GM20431 (cell line): ENCODE results near the gene MAP2.

Experiments used
- in situ Hi-C: fragments of 300-500 bp; cut with MseI, MboI; formaldehyde crosslinking; loops from one replicate; pipeline ENCODE4 v1.15.0; 2020; ENCODE audit warnings: low sequenced_read_pairs; ENCODE audit not compliant: unreplicated experiment

MAP2 gene, protein sequence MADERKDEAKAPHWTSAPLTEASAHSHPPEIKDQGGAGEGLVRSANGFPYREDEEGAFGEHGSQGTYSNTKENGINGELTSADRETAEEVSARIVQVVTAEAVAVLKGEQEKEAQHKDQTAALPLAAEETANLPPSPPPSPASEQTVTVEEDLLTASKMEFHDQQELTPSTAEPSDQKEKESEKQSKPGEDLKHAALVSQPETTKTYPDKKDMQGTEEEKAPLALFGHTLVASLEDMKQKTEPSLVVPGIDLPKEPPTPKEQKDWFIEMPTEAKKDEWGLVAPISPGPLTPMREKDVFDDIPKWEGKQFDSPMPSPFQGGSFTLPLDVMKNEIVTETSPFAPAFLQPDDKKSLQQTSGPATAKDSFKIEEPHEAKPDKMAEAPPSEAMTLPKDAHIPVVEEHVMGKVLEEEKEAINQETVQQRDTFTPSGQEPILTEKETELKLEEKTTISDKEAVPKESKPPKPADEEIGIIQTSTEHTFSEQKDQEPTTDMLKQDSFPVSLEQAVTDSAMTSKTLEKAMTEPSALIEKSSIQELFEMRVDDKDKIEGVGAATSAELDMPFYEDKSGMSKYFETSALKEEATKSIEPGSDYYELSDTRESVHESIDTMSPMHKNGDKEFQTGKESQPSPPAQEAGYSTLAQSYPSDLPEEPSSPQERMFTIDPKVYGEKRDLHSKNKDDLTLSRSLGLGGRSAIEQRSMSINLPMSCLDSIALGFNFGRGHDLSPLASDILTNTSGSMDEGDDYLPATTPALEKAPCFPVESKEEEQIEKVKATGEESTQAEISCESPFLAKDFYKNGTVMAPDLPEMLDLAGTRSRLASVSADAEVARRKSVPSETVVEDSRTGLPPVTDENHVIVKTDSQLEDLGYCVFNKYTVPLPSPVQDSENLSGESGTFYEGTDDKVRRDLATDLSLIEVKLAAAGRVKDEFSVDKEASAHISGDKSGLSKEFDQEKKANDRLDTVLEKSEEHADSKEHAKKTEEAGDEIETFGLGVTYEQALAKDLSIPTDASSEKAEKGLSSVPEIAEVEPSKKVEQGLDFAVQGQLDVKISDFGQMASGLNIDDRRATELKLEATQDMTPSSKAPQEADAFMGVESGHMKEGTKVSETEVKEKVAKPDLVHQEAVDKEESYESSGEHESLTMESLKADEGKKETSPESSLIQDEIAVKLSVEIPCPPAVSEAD (N-terminal part only)

DNA sequence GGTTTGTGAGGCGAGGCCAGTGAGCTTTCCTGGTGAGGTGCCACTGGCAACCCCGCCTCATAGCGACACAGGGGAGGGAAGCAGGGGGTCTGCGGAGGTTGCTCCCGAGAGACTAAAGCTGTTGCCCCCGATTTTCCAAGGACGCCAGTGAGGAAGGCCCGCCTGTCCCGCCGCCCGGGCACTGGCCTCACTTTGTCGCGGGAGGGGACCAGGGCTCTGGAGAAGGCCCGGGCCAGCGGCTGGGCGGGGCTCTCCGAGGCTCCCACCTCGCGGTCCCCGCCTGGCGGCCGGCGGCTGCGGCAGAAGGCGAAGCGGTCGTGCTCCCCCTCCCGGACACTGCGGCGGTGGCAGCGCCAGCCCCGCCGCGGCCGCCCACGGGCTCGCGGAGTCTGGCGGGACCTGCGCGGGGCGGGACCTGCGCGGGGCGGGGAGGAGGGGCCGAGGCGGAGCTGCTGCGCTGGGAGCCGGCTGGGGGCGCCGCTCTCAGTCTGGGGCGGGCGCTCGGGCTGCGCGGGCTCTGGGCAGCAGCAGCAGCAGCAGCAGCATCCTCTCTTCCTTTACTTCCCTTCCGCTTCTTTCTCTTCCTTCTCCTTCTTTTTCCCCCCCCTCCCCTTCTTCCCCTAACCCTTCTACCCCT, at the start of gene MAP2:
MAP2 (plus strand) TSS at position 486 of the 637 bp plus-strand sequence. CDS start 229,124 bp downstream, outside the sequence.
- in situ Hi-C loops = no loop called here

DNA sequence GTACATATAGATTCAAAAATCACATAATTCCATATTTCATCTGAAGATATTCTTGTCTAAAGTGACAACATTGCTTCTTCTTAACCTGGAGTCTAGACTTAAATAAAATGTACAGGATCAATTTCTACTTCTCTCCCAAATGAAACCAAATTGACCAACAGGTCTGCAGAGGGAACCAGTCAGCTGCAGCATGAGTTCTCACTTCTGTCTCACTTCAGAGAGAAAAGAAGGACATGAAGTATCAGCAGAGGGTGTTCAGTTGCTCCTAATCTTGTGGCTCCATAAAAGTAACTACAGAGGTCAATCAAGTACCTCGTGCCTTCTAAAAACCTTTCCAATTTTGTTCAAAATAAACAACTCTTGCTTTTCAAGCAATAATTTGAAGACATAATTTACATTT, 47.2 kb upstream of the MAP2 start:
- in situ Hi-C loops = no loop called here

DNA sequence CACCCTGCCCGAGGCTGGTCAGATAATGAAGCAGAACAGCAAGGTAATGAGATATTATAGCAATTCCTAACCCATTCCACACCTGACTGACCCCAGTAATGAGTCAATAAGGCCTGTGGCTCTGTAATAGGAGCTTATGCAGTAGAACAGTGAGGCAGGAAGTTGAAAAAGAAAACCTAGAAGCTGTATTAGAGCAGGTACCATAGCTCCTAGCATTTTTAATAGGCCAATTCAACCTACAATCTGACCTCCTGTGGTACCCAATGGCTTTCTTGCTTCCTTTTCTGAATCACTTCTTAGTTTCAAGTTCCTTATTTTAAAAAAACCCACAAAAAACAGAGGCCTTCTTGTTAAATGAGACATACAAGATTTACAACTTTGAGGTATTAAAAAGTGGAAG, 43.6 kb upstream of the MAP2 start:
- in situ Hi-C loops = no loop called here

DNA sequence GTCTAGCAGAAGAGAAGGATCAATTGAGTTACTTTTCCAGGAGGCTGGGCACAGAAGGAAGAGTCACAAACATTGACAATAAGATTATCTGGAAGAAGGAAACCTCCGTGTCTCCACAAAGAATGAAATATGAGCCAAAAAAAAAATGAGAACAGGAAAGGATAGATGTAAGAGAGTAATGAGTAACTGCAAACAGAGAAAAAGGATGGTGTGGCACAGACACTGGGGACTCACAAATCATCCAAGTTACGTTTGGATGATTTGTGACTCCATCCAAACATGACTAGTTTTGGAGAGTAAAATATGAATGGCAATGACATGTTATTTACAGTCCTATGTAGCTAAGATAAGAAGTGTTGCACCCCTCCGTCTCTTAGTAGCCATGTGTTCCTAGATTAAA, 42.8 kb upstream of the MAP2 start:
- in situ Hi-C loops = no loop called here

DNA sequence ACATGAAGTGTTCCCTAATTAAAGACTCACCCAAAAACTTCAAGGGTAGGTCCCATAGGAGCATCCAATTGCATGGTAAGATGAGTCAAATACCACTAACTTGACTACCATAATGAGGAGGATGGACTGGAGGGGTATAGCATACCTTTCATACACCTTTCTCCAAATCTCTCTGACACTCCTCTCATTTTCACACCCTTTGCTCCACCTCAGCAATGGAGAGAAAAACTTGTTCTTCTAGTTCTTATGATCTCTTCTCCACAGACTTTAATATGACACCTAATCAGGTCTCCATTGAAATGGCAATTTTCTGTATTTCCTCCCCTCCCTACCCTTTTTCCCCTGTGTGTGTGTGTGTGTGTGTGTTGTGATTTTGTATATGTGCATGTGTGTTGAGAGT, 41.1 kb upstream of the MAP2 start:
- in situ Hi-C loops = no loop called here

DNA sequence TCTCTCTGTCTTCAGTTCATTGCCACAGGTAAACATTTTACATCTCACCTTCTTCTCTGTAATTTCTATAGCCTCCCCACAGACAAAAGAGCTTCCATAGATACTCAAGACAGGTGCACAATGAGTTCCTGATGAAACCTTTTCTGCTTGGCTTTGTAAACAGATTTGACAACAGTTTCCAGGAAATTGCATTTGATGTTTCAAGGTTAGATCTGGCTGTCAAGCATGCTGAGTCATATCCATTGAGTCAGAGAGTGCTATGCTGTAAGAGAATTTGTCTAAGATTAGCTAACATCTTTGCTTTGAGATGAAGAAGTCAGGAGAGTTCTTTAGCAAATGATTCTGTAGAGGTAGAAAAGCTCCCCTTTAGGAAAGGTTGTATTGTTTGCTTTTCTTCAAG, 40.6 kb upstream of the MAP2 start:
- in situ Hi-C loops = no loop called here

DNA sequence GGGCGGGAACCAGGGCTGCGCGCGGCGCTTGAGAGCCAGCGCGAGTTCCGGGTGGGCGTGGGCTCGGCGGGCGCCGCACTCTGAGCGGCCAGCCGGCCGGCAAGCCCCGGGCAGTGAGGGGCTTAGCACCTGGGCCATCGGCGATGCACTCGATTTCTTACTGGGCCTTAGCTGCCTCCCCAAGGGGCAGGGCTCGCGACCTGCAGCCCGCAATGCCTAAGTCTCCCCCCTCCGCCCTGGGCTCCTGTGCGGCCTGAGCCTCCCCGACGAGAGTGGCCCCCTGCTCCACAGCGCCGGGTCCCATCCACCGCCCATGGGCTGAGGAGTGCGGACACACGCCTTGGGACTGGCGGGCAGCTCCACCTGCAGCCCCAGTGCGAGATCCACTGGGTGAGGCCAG, 36.5 kb upstream of the MAP2 start:
- in situ Hi-C loops = no loop called here

DNA sequence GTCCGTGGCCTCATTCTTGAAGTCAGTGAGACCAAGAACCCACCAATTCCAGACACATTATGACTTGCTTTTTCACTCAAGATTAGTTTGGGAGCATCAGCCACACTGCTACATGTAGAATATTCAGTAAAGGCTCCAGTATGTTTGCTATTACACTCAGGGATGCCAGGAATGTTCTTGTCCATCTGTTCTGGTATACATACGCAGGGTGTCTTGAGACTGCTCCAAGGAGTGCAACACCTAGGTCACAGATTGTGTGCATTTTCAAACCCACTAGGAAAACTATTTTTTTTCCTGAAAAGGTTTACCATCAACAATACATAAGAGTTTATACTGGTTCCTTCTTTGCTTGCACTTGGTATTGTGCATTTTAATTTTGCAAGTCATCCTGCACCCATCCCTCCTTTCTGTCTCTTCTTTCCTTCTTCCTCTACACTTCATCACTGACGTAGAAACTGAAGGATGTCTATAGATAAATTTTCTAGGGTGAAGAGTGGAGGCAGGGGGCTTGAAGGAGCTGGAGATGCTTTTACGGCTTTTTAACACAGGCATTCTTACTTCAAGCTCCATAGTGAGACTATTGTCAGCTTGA, 35.3 kb upstream of the MAP2 start:
- in situ Hi-C loops = no loop called here

DNA sequence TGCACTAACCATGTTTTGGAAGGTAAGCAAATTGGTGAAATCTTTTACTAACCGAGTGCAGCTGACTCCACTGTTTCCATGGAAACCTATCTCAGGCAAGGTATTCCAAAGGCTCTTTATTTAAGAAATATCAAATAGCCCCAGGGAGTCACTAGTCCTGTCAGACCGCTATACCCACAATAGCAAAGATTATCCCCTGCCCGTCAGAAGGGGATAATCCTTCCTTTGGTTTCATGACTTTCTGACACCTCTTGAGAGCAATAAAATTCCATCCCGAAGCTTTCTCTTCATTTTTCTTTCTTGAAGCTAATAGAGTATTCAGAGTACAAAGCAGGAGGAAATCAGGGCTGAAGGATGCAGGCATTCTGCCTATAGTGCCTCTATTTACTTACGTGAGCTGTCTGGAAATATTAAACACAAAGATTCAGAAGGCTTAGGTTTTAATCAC, 34.7 kb upstream of the MAP2 start:
- in situ Hi-C loops = no loop called here

DNA sequence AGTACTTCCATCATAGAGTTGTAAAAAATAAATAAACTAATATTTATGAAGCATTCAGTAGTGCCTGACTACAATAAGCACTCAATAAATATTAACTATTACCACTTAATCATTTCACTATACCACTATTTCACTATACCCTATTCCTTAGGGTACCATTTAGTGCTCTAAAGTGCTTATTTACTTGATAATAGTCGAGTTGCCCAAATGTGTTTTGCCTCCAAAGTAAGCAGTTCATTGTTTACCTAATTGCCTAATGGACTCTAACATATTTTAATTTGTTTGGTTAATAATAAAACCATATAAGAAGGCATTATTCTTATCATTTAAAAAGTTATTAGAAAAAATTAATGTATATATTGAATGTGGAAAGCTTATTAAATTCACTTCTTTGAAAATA, 33.0 kb upstream of the MAP2 start:
- in situ Hi-C loops = no loop called here

DNA sequence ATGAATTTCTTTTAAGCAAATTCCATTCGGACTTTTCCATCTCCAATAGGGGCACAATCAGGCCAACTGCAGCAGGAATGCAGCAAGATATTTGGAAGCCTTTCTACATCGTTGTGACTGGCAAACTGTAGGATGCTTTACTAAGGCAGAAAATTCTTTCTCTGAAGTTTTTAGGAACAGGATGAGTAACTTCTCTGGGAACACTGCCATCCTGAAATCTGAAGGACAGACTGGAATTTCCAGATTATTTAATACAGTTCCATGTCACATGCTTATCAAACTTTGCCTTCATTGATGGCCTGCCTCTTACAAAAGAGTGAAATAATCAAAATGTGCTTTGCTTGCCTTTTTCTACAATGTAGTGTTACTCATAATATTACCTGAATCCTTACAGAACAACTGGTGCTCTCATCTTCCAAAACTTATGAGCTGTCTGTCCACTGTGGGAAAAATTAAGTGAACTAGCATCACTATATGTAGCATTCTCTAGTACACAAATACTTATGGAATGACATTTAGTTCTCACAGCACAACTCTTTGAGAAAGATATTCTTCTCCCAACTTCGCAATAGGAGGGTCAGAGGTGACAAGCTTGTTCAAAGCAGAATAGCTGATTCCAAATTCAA, 32.0 kb upstream of the MAP2 start:
- in situ Hi-C loops = no loop called here

DNA sequence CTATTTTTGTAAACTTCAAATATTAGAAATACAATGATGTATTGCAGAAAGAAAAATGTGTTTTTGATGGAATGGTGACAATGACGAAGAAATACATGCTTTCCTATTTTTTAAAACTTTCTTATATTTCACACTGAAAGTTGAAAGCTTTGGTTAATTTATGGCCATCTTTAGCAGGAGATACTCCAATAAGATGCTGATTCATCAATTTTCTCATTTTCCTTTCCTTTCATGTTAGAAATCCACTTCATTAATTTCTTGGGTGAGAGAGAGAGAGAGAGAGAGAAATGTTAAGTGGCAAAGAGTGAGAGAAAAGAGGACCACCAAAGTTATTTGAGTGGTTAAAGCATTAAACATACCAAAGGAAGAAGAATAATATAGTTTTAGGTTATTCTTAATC, 28.6 kb upstream of the MAP2 start:
- in situ Hi-C loops = no loop called here

DNA sequence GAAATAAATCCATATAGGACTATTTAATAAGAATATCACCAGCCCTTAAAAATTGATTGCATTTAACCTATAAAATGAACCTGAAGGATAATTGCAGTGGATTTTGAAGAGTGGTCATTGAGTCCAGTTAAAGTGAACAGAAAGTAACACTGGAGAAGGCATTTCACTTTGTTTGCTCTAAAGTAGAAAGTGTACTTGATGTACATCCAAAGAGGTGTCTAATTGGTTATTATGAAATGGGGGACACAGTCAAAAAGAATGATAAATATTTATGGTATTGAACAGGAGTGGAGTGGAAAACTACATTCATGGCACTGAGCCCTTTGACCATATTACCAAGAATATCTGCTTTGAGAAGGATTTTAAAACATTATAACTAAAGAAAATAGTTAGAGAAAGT, 28.2 kb upstream of the MAP2 start:
- in situ Hi-C loops = no loop called here

DNA sequence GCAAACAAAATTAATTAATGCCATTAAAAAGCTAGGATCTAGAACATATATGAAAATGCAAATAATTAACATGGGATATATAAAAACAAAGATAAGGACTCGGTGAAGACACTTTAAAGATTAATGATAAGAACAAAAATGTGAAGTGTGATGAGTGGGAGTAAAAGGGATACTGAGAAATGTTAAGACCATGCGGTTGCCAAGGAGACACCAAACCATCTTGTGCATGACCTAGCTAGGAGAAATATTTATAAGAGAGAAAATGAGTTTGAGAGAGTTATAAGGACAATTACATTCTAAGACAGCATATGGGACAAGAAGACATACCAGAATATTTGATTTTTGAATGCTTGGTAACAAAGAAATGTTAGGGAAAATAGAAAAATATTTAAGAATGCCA, 25.4 kb upstream of the MAP2 start:
- in situ Hi-C loops = no loop called here

DNA sequence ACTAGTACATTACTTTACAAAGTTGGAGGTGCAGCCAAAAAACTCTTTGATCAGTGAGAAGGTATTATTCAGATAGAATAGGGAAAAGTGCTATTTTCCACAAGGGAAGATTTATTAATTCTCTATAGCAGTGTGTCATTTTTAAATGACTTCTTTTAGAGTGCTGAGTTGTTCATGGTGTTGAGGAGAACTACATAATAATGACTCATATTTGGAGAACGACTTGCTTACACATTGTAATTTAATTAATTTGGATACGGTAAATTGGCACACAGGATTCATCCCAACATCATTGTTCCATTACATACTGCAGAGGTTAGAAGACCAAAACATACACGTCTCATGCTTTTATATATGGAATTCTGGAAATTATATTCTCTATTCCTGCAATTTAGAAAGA, 22.1 kb upstream of the MAP2 start:
- in situ Hi-C loops = no loop called here

DNA sequence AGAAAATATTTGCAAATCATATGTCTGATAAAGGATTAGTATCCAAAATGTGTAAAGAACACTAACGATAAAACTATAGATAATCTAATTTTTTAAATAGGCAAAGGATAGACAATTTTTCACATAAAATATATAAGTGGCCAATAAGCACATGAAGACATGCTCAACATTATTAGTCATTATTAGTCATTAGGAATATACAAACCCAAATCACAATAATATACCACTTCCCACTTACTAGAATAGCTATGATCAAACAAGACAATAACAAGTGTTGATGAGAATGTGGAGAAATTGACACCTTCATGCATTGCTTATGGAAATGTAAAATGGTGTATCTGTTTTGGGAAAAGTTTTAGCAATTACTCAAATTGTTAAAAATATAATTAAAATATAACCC, 12.6 kb upstream of the MAP2 start:
- in situ Hi-C loops = no loop called here

DNA sequence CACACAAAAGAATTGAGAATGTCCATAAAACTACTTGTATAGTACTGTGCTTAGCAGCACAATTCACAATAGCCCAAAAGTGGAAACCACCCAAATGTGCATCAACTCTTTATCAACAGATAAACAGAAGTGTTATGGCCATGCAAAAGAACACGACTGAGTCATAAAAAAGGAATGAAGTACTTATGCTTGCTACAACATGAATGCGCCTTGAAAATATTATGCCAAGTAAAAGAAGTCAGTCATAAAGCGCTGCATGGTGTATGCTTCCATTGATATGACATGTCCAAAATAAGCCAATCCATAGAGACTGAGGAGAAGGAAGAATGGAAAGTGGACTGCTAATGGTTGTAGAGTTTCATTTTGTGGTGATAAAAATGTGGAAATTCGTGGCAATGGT, 12.1 kb upstream of the MAP2 start:
- in situ Hi-C loops = no loop called here

DNA sequence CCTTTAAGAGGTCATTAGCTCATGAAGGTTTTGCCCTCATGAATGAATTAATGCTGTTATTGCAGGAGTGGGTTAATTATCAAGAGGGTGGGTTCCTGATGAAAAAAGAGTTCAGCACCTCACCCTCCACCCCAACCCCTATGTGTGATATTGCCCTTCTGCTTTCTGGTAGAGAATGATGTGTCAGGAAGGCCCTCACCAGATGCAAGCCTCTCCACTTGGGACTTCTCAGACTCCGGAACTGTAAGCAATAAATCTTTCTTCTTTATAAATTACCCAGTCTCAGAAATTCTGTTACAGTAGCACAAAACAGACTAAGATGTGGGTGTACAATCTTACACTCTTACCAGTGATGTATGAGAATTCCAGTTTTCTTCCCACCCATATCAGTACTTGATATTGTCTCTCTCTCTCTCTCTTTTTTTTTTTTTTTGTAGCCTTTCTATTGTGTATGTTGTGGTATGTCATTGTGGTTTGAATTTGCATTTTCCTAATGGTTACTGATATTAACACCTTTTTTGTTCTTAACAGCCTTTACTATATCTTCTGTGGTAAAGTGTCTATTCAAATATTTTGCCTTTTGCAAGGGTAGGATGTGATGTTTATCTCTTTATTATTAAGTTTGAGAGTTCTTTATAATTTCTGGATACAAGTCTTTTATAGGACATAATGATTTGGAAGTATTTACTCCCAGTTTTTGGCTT, 10.4 kb upstream of the MAP2 start:
- in situ Hi-C loops = no loop called here

DNA sequence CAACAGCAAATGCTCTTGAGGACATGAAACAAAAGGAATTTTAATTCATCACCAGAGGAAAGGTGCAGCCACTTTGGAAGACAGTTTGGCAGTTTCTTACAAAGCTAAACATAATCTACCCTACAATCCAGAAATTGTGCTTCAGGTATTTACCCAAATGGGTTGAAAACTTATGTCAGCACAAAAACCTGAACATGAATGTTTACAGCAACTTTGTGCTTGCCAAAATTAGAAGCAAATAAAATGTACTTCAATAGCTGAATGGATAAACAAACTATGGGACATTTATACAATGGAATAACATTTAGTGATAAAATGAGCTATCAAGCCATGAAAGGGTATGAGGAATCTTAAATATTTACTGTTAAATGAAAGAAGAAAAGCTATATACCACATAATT, 6.9 kb upstream of the MAP2 start:
- in situ Hi-C loops = no loop called here
